ENCODE measurements around the gene BEND6.

The BEND6 gene

DNA sequence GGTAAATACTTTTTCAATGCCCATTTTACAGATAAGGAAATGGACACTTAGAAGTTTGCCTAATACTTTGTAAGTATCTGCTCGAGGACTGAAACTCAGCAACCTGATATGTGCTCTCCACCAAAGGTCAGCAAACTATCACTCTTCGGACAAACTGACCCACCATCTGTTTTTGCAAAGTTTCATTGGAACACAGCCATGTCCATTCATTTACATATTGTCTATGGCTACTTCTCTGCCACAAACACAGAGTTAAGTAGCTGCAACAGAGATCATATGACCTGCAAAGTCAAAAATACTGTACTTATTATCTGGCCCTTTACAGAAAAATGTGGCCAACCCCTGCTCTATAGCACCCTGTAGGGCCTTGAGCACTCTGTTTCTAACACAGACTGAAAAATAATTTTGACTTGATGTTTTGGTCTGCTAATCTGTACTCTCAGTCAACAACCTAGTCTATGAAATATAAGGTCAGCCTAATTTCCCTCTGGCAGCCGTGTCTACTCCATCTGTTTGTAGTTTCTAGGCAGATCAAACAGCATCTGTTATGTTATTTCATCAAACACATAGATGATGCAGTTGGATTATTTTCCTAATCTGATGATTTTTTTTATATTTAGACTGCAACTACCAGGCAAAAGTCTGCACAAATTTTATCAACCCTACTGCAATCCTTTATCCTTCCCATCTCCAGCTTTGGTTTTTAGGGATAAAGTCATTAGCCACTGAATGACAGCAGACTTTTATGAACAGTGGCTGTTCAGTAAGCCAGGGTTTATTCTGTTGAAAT is 41.4 kb upstream of the BEND6 start:
- no peak overlapping the region for H3K4me3 ChIP-seq (ENCODE audit: low read depth, low read length)
- DNase-seq (ENCODE audit: low read depth) = no peak
- TF ChIP-seq, protein P1, sequence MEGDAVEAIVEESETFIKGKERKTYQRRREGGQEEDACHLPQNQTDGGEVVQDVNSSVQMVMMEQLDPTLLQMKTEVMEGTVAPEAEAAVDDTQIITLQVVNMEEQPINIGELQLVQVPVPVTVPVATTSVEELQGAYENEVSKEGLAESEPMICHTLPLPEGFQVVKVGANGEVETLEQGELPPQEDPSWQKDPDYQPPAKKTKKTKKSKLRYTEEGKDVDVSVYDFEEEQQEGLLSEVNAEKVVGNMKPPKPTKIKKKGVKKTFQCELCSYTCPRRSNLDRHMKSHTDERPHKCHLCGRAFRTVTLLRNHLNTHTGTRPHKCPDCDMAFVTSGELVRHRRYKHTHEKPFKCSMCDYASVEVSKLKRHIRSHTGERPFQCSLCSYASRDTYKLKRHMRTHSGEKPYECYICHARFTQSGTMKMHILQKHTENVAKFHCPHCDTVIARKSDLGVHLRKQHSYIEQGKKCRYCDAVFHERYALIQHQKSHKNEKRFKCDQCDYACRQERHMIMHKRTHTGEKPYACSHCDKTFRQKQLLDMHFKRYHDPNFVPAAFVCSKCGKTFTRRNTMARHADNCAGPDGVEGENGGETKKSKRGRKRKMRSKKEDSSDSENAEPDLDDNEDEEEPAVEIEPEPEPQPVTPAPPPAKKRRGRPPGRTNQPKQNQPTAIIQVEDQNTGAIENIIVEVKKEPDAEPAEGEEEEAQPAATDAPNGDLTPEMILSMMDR (IDR thresholded peaks at IDR 0.05; ENCODE audit: low read depth, low read length) = no peak
- no peak for TF ChIP-seq MYC (IDR thresholded peaks at IDR 0.05; ENCODE audit: low read depth, low read length)
- TF ChIP-seq POLR2A (IDR thresholded peaks at IDR 0.05; ENCODE audit: extremely low read depth, insufficient read length) = no peak
- TF ChIP-seq, protein P2, sequence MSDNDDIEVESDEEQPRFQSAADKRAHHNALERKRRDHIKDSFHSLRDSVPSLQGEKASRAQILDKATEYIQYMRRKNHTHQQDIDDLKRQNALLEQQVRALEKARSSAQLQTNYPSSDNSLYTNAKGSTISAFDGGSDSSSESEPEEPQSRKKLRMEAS (IDR thresholded peaks at IDR 0.05; ENCODE audit: low read depth, low read length) = no peak

DNA sequence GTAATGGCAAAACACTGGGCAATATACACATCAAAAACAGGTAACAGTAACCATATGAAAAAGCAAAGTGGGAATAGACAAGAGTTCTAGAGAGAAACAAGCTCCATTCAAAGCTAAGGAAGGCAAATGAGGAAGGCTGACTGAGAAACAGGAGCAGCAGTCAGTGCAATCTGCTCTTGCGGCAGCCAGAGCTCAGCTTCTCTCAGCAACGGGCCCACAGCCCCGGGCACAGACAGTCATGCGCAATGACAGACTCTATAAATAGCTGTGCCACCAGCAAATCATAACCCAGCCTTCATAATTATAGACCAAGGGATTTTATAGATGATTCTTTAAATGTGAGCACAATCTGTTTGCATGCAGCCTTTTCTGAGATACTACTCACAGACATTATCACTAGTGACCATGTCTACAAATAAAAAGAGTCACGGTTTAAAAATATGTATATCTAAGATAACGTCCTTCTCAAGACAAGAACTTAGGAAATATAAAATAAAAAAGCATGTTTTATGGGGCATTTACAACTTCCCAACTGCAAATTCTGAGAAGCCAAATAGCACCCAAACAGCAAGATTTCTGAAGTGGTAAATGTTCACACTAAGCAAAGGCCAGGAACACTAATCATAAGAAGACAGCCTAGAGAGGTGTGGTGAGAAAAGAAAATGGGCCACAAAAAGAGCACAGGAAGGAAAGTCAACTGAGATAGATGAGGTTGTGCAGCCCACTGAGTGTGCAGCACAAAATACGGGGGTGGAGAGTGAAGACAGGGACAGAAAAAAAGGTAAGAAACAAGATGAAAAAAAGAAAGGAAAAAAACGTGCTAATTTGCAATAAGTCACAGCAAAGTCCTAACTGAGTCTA is 39.9 kb upstream of the BEND6 start:
- TF ChIP-seq POLR2A (IDR thresholded peaks at IDR 0.05; ENCODE audit: extremely low read depth, insufficient read length) = no peak
- TF ChIP-seq, protein P2 (IDR thresholded peaks at IDR 0.05; ENCODE audit: low read depth, low read length) = no peak
- TF ChIP-seq, protein P1 (IDR thresholded peaks at IDR 0.05; ENCODE audit: low read depth, low read length) = no peak
- TF ChIP-seq MYC (IDR thresholded peaks at IDR 0.05; ENCODE audit: low read depth, low read length) = no peak
- no peak overlapping the region for H3K4me3 ChIP-seq (ENCODE audit: low read depth, low read length)
- DNase-seq (ENCODE audit: low read depth) = peak; percentile 37

DNA sequence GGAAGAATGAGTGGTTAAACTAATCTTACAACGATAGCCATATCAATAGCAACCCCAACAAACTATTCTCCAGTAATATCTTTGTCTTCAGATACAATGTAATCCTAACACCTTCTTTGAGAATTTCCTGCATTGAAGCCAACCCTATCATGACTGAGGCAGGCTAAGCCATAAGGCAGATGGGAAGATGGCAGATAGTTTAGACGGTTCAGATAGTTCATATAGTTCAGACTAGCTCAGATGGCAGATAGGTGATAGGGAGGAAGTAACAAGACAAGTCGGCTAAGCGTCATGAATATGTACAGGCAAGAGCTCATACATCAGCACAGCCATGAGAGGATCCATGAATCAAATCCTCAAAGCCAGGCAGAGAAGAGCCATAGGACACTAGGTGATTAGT is 39.1 kb upstream of the BEND6 start:
- H3K4me3 ChIP-seq (ENCODE audit: low read depth, low read length) = no peak overlapping the region
- TF ChIP-seq POLR2A (IDR thresholded peaks at IDR 0.05; ENCODE audit: extremely low read depth, insufficient read length) (no peak), MYC (IDR thresholded peaks at IDR 0.05; ENCODE audit: low read depth, low read length) (no peak)
- TF ChIP-seq, protein P2 (IDR thresholded peaks at IDR 0.05; ENCODE audit: low read depth, low read length) = no peak
- TF ChIP-seq, protein P1 (IDR thresholded peaks at IDR 0.05; ENCODE audit: low read depth, low read length) = no peak
- DNase-seq (ENCODE audit: low read depth) = no peak

DNA sequence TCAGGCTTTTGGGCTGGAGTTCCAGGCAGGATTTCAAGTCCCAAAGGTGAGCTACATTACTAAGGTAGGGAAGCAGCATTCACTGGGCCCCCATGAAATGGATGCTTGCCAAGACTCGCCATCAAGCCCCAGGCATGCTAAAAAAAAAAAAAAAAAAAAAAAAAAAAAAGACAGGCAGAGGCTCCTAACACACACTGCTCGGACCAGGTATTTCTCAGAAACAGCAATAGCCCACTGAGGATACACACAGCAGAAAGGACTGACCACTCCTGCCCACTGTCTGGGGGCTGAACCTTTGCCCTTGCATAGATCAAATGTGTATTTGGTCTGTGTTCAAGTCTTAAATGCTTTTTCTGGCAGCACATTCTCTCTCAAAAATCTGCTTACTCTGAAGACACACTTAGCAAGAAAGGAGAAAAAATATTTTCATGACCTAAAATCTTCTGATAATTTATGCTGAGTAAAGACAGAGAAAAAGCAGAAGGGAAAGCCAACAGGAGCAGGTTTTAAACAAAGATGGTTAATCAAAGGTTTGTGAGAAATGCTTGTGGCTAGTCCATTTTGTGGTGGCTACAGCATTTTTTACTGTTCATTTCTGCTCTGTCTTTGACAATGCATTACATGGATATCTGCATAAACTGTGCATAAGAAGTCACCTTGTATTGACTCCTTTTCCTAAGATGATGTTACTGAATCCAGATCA is 37.9 kb upstream of the BEND6 start:
- H3K4me3 ChIP-seq (ENCODE audit: low read depth, low read length) = no peak overlapping the region
- TF ChIP-seq, protein P2 (IDR thresholded peaks at IDR 0.05; ENCODE audit: low read depth, low read length) = no peak
- TF ChIP-seq POLR2A (IDR thresholded peaks at IDR 0.05; ENCODE audit: extremely low read depth, insufficient read length) (no peak), MYC (IDR thresholded peaks at IDR 0.05; ENCODE audit: low read depth, low read length) (no peak)
- TF ChIP-seq, protein P1 (IDR thresholded peaks at IDR 0.05; ENCODE audit: low read depth, low read length) = no peak
- no peak for DNase-seq (ENCODE audit: low read depth)

DNA sequence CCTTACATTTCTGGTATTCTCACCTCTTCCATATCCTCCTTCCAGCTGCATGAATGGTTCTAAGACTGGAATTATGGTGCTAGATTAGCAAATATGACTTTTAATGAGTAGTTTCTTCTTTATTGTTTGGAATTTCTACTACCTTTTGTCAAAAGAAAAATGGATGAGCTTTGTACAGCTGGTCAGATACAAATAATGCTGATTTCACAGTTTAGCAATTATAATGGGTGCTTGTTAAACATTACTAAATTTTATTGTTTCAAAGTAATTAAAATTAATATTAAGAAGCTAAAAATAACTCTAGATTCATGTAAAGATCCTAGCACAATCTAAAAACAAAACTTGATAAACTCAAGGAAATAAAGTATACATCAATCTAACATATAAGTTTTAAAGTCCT is 32.3 kb upstream of the BEND6 start:
- DNase-seq (ENCODE audit: low read depth) = no peak
- H3K4me3 ChIP-seq (ENCODE audit: low read depth, low read length) = no peak overlapping the region
- TF ChIP-seq, protein P1 (IDR thresholded peaks at IDR 0.05; ENCODE audit: low read depth, low read length) = no peak
- TF ChIP-seq, protein P2 (IDR thresholded peaks at IDR 0.05; ENCODE audit: low read depth, low read length) = no peak
- TF ChIP-seq POLR2A (IDR thresholded peaks at IDR 0.05; ENCODE audit: extremely low read depth, insufficient read length) (no peak), MYC (IDR thresholded peaks at IDR 0.05; ENCODE audit: low read depth, low read length) (no peak)
